Esophagus (tissue), 2 donors: Measurements from ENCODE around the gene DEGS2. TPM values are rescaled to one million over a fixed set of nuclear protein-coding genes. Genes with fewer than 3 reads are reported as not detected.
"Not testable (repeated sequence)": the region's sequence is repeated elsewhere in the genome, so short reads cannot be mapped to it uniquely, and the experiment has no call there.

Experiments
- H3K27ac ChIP-seq, 2 donors: one replicate each; pipeline ENCODE4 v1.5.1; 2013; ENCODE audit warnings: low read depth in 2 of 2, mild to moderate bottlenecking in 2 of 2, inconsistent platforms in 1 of 2, low read length in 1 of 2, moderate library complexity in 1 of 2
- H3K27me3 ChIP-seq, 2 donors: one replicate each; pipeline ENCODE4 v1.6.1; 2013; ENCODE audit warnings: low read length in 2 of 2, control low read depth in 1 of 2, mild to moderate bottlenecking in 1 of 2; ENCODE audit not compliant: insufficient read depth in 2 of 2, control insufficient read depth in 1 of 2
- H3K36me3 ChIP-seq, 2 donors: one replicate each; pipeline ENCODE4 v1.6.1; 2013; ENCODE audit warnings: low read length in 1 of 2; ENCODE audit not compliant: control insufficient read depth in 2 of 2, insufficient read depth in 2 of 2
- H3K4me1 ChIP-seq, 2 donors: one replicate each; pipeline ENCODE4 v1.6.1; 2013; ENCODE audit warnings: low read length in 1 of 2; ENCODE audit not compliant: control insufficient read depth in 2 of 2, insufficient read depth in 2 of 2
- H3K4me3 ChIP-seq, 2 donors: one replicate each; pipeline ENCODE4 v1.5.1; 2013; ENCODE audit warnings: low read length in 2 of 2, mild to moderate bottlenecking in 2 of 2, low read depth in 1 of 2, moderate library complexity in 1 of 2
- H3K9me3 ChIP-seq, 2 donors: one replicate each; pipeline ENCODE4 v1.6.1; 2013; ENCODE audit warnings: mild to moderate bottlenecking in 2 of 2, low read depth in 1 of 2, low read length in 1 of 2, moderate library complexity in 1 of 2; ENCODE audit not compliant: control insufficient read depth in 2 of 2, insufficient read depth in 1 of 2
- WGBS, 2 donors: extraction: QIAGEN DNeasy Blood & Tissue Kit; methylation state at CpG; one replicate each; pipeline ENCODE4 v1.1.7; 2013; 5-methylcytosine and 5-hydroxymethylcytosine counted together
- polyA plus RNA-seq, 2 donors: library from polyadenylated mRNA; stranded (reverse); fragments of 200-250 nt; gene quantifications; one replicate each; pipeline ENCODE4 v1.2.3, GENCODE V29; 2013
- donor health status: healthy with polysubstance abuse.
- donor health status: Bipolar disorder and iron deficiency.

DEGS2 gene
- polyA plus RNA-seq, 2 donors: 24.7 to 41.8 TPM

DNA sequence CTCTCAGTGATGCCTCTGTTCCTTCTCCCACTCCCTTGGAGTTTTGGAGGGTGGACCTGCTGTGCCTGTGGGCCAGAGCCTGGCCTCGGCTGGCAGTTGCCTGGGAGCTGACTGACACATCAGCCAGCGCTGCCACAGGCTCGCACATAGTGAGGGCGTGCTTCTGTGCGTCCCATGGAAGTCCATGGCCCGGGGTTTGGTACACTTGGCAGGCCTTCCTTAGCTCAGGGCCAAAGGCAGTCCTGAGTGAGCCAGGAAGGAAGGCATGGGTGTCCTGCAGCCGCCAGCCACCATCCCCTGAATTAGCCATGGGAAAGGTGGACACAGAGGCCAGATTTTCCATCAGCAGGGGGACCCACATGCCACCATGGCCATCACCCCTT is 1.1 kb upstream of the DEGS2 start:
- Histone ChIP-seq H3K4me3 (no peak overlapping the region), H3K27ac (peak overlapping the region in 1 of 2 donors; percentile 6), H3K9me3 (peaks cover 0 to 4% of the 10 kb centered on the region in 2 donors), H3K4me1 (peaks cover 3 to 26% of the 10 kb centered on the region in 2 donors), H3K36me3 (no peaks in the 10 kb centered on the region), H3K27me3 (no peaks in the 10 kb centered on the region)
- 58 to 59% methylated on average over 7 of the region's 7 CpGs for WGBS, 2 donors

DNA sequence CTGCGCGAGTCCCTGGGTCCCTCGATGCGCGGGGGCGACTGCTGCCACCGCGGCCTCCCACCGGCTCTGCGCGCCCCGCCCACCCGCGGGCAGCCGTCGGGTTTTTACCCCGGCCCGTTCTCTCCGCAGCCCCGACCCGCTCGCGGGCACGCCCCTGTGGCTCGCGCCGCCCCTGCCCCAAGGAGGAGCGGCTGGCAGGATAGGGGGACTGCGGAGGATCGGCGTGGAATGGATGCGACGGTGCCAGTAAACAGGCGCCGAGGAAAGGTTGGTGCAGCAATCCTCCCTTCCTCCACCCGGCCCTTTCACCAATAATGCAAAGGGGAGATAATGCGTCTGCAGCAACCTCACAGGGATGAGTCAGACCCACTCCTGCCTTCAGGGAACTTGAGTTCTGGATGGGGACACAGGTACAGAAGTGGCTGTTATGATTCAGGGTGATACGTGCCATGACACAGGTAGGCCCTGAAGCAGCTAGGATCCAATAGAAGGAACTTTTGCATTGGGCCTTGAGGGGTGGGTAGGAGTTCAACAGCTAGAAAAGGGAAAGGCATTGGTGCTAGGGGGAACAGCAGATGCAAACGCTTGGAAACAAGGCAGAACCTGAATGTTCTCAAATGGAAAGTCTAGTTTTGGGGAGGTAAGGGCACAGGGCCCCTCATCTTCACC is 554 bp upstream of the DEGS2 start:
- Histone ChIP-seq H3K4me1 (peaks cover 3 to 26% of the 10 kb centered on the region in 2 donors), H3K4me3 (peak overlapping the region; percentile 61 to 63), H3K9me3 (peaks cover 0 to 5% of the 10 kb centered on the region in 2 donors), H3K36me3 (no peaks in the 10 kb centered on the region), H3K27me3 (no peaks in the 10 kb centered on the region), H3K27ac (peak overlapping the region; percentile 72 to 76)
- WGBS, 2 donors: 7 to 9% methylated on average over 39 of the region's 39 CpGs

DNA sequence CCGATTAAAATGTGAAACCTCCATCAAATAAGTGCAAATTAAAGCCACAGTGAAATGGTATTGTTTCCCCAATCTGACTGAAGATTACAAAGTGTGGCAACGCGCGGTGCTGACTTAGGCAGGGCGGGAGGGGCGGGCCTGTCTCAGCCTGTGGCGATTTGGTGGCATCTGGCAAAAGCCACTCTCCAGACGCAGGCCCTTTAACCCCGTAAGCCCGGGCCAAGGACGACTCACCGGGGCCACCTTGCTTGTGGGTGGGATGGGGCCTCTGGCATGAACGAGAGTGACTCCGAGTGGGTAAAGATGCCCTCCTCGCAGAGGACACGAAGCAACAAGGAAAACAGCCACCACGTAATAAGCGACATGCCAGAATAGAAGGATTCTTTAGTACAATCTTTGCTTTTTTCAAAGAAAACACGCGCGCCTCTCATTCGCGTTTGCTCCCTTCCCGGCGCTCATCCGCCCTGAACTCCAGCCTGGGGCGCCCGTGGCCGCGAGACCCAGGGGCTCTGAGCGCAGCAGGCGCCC is 815 bp downstream of the DEGS2 start:
- Histone ChIP-seq H3K4me1 (peaks cover 3 to 32% of the 10 kb centered on the region in 2 donors), H3K27me3 (no peaks in the 10 kb centered on the region), H3K27ac (peak overlapping the region; percentile 76 to 77), H3K36me3 (peaks cover 0 to 2% of the 10 kb centered on the region in 2 donors), H3K4me3 (peak overlapping the region; percentile 61 to 70), H3K9me3 (peaks cover 5 to 13% of the 10 kb centered on the region in 2 donors)
- WGBS, 2 donors: 10 to 11% methylated on average over 32 of the region's 32 CpGs

DNA sequence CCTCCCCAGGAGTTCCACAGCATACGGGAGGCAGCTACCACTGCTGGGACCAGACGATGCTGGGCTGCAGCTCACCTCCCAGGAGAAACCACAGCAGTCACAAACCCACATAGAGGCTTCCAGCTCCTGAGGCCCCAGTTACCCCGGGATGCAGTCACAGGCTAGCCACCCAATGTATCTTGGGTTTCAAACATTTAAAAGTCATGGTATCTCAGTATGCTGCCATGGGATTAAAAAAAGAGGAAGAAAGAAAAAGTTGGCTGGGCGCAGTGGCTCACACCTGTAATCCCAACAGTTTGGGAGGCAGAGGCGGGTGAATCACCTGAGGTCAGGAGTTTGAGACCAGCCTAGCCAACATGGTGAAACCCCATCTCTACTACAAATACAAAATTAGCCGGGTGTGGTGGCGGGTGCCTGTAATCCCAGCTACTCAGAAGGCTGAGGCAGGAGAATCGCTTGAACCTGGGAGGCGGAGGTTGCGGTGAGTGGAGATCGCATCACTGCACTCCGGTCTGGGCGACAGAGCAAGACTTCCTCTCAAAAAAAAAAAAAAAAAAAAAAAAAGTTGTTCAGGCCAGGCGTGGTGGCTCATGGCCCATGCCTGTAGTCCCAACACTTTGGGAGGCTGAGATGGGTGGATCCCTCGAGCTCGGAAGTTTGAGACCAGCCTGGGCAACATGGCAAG is 1.8 kb downstream of the DEGS2 start:
- not testable (repeated sequence) for H3K27me3 ChIP-seq, H3K4me3 ChIP-seq, H3K36me3 ChIP-seq, H3K27ac ChIP-seq
- peaks cover 3 to 32% of the 10 kb centered on the region in 2 donors for H3K4me1 ChIP-seq
- peaks cover 5 to 13% of the 10 kb centered on the region in 2 donors for H3K9me3 ChIP-seq
- 80 to 84% methylated on average over 16 of the region's 16 CpGs for WGBS, 2 donors

DNA sequence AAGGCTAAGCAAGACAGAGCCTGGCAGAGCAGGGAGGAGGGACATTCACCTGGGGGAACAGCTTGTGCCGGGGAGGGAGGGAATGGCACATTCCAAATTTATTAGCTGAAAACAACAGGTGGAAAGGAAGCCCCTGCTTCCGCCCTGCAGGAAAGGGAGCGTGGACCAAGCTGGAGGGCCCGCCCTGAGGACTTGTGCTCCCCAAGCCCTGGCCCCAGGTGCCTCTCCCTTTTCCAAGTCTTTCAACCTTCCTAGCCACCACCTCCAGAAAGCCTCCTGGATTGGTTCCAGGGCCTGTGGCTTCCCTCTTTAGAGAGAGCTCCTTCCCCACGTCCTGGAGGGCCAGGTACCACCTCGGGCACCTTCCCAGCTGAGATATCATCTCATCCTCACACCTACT is 2.7 kb downstream of the DEGS2 start:
- H3K4me1 ChIP-seq: peaks cover 3 to 32% of the 10 kb centered on the region in 2 donors
- peak overlapping the region; percentile 63 to 88 for H3K27ac ChIP-seq
- H3K9me3 ChIP-seq: peaks cover 5 to 13% of the 10 kb centered on the region in 2 donors
- H3K27me3 ChIP-seq: no peaks in the 10 kb centered on the region
- 73 to 74% methylated on average over 6 of the region's 6 CpGs for WGBS, 2 donors
- peaks cover 0 to 2% of the 10 kb centered on the region in 2 donors for H3K36me3 ChIP-seq
- H3K4me3 ChIP-seq: no peak overlapping the region

DNA sequence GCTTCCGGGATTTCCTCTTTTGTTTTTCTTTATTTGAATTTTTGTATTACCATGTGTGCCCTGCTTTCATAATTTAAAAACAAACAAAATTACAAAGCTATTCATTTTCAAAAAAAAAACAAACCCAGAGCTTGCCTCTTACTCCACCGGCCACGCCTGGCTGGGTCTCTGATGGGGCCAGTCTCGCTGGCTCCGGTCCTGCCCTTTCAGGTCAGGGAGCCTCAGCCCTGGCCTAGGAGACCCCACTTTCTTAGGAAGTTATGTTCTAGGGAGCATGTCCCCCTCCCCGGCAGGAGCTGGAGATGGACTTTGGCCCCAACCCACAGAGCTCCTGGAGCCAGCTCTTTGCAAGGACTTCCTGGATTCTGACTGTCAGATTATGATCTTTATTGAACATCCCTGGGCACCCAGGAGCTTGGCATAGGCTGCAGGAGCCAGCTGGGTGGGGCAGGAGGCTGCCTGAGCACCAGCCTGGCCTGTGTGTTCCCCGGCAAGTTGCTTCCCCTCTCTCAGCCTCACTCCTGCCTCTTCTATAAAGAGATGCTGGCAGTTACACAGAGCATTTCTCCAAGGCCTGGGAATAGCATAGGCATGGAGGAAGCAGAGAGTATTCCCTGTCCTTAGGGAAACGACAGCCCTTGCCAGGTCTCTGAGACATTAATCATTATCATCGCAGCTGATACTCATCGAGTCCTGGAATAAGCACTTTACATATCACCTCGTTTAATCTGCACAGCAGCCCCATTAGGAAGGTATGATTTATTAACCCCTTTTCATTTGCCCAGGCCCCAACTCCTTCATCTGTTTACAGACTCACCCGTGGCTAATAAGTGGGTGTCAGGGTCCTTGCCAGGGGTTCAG is 3.5 kb downstream of the DEGS2 start:
- H3K36me3 ChIP-seq: peaks cover 0 to 2% of the 10 kb centered on the region in 2 donors
- 33 to 48% methylated on average over 12 of the region's 12 CpGs for WGBS, 2 donors
- peaks cover 6 to 39% of the 10 kb centered on the region in 2 donors for H3K4me1 ChIP-seq
- H3K9me3 ChIP-seq: peaks cover 5 to 13% of the 10 kb centered on the region in 2 donors
- H3K4me3 ChIP-seq: no peak overlapping the region
- no peaks in the 10 kb centered on the region for H3K27me3 ChIP-seq
- H3K27ac ChIP-seq: peak overlapping the region; percentile 84 to 88

DNA sequence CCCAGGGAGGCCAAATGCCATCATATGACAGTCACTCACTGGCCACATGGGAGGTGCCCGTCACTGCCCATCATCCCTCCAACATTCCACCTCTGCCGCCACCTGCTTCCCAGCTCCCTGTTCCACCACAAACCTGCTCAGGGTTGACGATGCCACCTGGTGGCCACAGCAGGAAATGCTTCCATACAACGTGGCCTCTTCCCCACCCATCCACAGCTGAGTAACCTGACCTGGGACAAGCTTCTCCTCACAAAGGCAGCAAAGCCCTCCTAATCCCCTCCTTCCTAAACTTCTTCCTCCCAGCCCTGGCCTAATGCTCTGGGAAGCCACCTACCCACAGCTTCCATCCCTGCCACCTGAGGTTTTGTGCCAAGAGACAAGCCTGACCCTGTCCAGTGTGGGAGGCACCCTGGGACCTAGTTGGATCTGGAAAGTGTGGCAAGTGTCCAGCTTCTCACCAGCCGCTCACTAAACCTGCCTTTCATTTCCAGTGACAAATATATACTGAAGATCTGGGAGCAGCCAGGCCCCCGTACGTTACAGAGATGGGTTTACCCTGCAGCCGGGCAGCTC is 4.3 kb downstream of the DEGS2 start:
- peaks cover 0 to 2% of the 10 kb centered on the region in 2 donors for H3K36me3 ChIP-seq
- peaks cover 11 to 40% of the 10 kb centered on the region in 2 donors for H3K4me1 ChIP-seq
- peak overlapping the region; percentile 84 to 88 for H3K27ac ChIP-seq
- H3K4me3 ChIP-seq: no peak overlapping the region
- peaks cover 8 to 9% of the 10 kb centered on the region in 2 donors for H3K9me3 ChIP-seq
- no peaks in the 10 kb centered on the region for H3K27me3 ChIP-seq
- WGBS, 2 donors: 46 to 54% methylated on average over 8 of the region's 8 CpGs

DNA sequence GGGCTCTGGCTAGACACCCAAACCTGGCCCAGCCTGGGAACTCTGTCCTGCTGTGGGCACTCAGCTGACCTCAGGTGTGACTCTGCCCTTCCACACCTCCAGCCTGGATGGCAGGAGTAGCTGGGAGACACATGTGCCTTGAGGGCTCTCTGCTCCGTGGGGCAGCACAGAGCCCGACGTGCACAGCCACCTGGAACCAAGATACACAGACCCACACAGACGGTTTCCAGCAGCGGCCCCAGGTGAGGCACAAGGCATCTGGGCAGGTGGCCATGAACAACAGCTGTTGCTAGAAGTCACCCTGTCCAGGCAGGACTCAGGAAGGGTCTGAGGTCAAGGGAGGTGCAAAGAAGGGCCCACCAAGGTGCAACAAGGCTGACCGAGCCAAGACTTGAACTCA is 5.9 kb downstream of the DEGS2 start:
- peaks cover 0 to 12% of the 10 kb centered on the region in 2 donors for H3K36me3 ChIP-seq
- H3K27ac ChIP-seq: no peak overlapping the region
- H3K4me3 ChIP-seq: no peak overlapping the region
- no peaks in the 10 kb centered on the region for H3K27me3 ChIP-seq
- peaks cover 8 to 9% of the 10 kb centered on the region in 2 donors for H3K9me3 ChIP-seq
- H3K4me1 ChIP-seq: peaks cover 13 to 56% of the 10 kb centered on the region in 2 donors
- 70 to 80% methylated on average over 6 of the region's 6 CpGs for WGBS, 2 donors

DNA sequence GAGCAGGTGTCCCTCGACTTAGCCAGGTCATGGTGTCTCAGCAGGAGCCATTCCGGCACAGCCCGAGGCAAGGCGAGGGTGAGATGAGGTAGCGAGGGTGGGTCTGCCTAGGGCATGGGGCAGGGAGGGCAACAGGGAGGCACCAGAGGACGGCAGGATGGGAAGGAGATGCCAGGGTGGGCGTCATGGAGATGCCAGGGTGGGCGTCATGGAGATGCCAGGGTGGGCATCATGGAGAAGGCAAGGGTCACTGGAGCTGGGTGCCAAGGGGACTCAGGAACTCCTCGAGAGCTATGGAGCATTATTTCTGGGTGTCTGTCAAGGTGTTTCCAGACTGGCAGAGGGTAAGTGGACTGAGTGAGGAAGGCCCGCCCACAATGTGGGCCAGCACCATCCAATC is 7.4 kb downstream of the DEGS2 start:
- Histone ChIP-seq H3K27me3 (no peaks in the 10 kb centered on the region), H3K36me3 (peaks cover 0 to 20% of the 10 kb centered on the region in 2 donors), H3K4me1 (peaks cover 13 to 60% of the 10 kb centered on the region in 2 donors), H3K4me3 (no peak overlapping the region), H3K9me3 (peaks cover 8 to 9% of the 10 kb centered on the region in 2 donors), H3K27ac (no peak overlapping the region)
- 87 to 92% methylated on average over 10 of the region's 10 CpGs for WGBS, 2 donors
